GM19240 (cell line): ENCODE data around the gene TRIM66.
A peak's percentile ranks its signal among the peaks of the same experiment; 100 is the strongest.
"Not testable (repeated sequence)": the region's sequence is repeated elsewhere in the genome, so short reads cannot be mapped to it uniquely, and the experiment has no call there.

Experiments
- DNase-seq: peaks from one replicate; pipeline ENCODE4 v3.0.0; 2011; ENCODE audit warnings: low spot score; ENCODE audit not compliant: insufficient read length

TRIM66 gene

DNA sequence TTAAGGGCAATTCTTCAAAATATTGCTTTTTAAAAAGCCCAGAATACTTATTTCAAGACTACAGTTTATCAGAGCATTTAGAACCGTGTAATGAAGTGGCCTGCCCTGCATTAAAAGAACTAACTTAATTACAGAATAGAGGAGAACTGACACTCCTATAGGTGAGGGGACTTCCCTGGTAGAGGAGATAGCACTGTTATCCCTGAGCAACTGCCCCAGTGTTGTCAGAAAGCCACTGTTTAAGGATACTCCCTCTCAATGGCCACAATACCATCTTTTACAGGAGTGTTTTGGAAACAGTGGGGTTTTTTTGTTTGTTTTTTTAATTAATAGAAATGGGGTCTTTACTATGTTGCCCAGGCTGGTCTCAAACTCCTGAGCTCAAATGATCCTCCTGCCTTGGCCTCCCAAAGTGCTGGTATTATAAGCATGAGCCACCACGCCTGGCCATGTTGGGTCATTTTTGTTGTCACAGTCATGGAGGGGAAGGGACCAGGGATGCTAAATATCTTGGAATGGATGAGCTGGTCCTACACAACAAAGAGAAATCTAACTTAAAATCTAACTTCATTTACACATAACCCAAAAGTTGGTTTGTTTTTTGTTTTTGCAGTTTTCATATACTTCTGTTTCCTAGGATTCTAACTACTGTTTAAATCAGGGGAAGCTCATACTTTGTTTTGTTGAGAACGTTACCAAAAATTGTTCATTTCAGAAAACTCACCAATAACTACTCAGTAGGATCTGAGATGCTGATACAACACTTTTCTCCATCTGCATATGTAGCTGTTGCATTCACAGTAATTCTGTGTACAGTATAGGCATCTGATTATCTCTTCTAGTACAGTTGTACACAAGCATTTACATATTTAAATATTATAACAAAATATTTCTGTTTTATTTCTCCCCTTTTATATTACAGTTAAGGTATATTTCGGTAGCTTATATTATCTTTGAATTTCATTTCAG, 8.2 kb upstream of the TRIM66 start:
- DNase-seq: no peak

DNA sequence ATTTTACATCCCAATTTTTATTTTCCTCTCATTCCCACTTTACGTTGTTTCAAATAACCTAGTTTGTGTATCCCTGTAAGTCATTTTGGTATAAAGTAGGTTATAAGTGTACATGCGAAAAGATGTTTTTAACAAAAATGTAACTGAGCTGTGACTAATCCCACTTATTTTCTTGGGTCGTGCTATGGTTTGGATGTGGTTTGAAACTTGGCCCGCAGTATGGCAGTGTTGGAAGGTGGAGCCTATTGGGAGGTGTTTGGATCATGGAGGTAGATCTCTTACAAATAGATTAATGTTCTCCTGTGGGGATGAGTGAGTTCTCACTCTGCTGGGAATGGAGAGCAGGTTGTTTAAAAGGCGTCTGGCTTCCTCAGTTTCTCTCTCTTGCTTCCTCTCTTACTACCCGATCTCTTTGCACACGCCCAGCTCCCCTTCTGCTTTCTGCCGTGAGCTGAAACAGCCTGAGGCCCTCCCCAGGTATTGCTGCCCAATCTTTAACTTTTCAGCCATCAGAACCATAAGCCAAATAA, 7.3 kb upstream of the TRIM66 start:
- no peak for DNase-seq

DNA sequence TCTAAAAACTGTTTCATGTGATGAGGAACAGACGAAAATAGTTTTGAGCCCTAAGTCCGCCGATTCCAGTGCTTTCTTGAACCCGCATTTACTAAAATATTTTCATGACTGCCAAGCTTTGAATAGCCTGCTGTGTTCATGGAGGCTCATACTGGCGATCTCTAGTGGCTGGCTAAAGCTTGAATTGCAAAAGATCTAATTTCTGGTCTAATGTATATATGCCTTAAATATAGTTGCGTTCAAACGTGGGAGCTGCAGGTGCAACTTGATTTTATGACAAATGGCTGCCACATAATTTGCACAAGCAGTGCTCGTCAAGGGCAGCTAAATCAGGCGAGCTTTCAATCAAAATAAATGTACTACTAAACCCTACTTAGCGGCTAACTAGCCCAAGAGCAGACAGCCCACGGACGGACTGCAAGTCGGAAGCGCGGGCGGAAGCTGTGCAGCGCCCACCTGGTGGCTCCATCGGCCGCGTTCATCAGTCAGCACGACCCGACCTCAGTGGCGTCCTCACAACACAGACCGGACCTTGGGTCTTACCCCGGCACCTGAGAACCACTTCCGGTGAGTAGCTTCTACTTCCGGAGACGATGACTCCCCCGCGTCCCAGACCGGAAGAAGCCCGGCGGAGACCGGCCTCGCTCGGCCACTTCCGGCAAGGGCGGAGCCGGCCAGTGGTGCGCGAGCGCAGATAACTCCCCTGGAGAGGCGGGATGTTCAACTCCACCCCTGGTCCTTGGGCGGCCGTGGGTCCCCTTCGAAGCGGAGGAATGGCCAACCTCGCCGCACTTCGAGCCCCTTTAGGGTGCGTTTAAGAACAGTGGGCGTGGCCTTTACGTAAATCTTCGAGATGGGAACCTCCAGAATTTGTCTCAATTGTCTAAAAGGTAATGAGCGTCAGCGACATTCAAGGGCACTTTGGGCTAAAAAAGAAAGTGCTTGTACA, 6.2 kb upstream of the TRIM66 start:
- DNase-seq: peak; percentile 97

DNA sequence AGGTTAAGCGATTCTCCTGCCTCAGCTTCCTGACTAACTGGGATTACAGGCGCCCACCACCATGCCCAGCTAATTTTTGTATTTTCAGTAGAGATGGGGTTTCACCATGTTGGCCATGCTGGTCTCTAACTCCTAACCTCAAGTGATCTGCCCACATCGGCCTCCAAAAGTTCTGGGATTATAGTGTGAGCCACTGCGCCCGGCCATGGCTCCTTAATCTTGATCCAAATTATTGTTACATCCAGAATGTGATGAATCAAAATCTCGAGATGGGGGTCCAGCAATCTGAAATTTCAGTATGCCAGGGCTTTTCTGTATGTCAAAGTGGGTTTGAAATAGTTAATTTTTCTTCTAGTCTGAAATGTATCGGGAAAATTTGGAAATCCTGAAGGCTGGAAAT, 3.9 kb upstream of the TRIM66 start:
- no peak for DNase-seq

DNA sequence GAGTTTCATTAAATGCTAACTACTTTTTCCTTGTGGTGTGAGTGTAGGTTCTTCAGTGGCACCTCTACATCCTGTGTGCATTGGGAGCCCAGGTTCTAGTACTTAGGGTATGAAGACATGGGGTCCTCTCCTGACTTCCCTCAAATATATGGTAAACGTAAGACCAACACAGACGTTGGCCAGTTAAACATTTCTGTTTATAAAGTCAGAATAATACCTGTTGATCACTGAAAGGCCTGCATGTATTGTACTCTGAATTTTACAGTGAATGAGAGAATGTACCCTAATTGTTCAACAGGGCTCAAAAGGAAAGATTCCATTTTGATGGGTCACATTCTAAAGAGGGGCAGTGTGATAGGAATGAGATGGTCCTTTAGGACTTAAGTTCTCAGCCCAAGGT, 3.4 kb upstream of the TRIM66 start:
- DNase-seq: no peak

DNA sequence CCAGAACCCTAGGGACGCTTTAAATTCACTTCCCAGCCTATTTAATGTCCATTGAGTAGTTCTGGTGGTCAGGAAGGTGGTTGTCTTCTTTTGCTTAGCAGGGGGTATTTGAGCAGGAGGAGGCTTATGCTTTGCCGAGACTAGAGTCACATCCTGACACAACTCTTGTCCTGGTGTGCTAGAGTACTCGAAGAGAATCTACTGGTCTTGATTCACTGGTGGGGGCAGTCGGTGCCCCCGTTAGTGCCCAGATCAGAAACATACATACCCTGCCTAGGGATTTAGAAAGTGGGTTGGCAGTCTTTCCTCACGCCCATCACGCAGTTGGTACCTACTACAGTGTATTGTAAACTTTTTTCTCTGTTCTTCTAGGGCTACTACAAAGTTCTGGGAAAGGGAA, 2.8 kb upstream of the TRIM66 start:
- no peak for DNase-seq

DNA sequence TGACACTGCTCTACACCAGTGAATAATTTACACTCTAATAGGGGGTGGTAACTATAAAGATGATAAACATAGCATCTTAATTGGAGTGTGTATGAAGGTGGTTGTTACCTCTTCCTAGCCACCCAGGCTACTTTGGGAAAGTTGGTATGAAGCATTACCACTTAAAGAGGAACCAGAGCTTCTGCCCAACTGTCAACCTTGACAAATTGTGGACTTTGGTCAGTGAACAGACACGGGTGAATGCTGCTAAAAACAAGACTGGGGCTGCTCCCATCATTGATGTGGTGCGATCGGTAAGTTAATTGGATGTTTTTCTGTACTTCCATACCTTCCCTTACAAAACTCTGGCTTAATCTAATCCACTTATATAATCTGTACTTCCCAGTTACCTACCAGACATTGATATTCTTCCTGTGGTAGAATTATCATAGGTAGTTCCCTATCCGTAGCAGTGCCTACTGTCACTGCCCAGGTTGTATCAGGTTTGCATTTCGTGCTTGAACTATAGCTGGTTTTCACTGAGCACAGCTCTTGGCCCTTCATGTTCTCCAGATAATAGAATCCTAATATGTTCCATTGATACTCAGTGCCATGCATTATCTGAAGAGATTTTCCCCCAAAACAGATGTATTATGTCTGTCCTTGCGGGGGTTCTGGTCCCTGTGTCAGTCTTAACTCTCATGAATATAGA, 2.3 kb upstream of the TRIM66 start:
- no peak for DNase-seq

DNA sequence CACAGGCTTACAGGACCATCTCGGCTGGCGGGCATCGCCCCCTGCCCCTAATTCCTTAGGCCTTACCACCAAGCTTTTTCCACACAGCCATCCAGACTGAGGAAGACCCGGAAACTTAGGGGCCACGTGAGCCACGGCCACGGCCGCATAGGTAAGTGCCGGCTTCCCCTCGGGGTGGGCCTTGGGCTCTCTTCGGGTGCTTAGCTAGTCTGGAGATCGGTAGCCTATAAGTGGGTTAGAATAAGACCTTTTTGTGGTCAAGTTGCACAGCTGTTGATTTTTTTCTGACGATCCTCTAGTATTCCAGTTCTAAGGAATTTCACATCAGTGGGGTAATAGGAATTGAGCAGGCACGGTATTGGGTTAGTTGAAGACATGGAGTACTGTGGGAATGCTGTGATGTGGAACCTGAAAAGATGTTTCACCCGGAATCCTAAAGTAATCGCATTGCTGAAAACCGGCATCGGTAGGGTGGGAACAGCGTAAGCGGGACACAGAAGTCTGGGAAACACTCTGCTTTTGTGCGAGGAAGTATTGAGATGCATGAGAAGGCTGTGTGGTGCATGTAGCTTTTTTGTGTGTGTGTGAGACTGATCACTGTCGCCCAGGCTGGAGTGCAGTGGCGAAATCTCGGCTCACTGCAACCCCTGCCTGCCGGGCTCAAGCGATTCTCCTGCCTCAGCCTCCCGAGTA, 796 bp upstream of the TRIM66 start:
- no peak for DNase-seq

DNA sequence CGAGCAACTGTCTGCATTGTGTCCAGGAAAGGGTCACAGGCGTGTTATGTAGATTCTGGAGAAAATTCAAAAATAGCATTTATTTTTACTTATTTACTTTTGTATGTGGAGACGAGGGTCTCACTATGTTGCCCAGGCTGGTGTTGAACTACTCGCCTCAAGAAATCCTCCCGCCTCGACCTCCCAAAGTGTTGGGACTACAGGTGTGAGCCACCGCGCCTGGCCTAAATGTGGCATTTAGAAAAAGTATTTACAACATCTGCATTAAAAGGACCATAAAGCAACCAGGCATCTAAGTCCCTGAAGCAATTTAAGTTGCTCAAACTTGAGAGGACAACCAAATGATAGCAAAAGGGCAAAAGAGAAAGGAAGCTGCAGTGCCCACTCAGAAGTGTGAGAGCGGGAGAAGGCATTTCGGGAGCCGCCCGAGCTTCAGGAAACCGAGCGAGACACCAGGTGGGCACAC, 595 bp downstream of the TRIM66 start:
- no peak for DNase-seq

DNA sequence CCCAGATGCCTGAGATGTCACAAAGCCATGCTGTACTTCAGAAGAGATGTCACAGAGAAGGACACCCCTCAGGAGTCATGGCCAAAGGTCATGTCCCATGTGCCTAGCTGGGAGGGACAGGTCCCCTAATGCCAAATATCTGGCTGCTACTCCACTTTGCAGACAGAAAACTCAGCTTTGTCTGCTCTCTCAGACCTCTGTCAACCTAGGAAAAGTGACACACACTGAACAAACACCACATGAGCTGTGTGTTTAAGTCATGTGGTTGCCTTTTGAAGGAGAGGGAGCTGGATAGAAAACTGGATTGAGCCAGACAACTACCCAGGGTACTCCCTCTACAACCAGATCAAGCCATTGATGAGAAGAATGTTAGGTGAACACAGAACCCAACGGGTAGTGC, 3.5 kb downstream of the TRIM66 start:
- no peak for DNase-seq

DNA sequence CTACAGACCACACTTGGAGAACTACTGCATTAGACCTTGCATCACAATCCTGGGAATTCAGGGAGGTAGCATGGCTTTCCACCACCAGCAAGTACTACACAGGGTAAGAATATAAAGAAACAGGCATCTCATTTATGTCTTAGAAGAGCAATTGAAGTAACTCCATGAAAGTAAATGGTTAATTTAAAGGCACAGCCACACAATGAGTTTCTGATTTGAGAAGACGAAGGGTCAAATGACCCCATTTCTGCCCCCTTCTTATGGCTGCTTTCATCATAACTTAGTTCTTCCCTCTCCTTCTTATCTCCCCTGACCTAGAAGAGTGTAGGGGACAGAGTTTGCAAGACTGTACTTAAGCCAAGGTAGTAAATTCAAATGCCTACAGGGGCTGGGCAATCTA, 6.0 kb downstream of the TRIM66 start:
- no peak for DNase-seq

DNA sequence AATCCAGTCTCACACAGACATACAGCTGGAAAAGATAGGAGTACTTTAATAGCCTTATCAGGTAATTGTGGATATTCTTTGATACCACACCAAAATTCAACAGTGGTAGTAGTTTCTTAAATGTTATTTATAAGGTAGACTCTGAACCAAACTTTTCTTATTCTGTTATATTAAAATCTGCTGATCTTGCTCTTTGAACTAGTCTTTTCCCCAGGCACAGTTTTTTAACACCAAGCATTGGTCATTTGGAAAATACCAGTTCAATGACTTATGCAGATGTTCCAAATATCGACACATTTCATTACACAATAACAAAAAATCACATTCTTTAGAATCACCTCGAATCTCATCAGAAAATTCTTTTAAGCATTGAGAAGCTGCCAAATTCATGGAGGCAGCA, 7.6 kb downstream of the TRIM66 start:
- no peak for DNase-seq

DNA sequence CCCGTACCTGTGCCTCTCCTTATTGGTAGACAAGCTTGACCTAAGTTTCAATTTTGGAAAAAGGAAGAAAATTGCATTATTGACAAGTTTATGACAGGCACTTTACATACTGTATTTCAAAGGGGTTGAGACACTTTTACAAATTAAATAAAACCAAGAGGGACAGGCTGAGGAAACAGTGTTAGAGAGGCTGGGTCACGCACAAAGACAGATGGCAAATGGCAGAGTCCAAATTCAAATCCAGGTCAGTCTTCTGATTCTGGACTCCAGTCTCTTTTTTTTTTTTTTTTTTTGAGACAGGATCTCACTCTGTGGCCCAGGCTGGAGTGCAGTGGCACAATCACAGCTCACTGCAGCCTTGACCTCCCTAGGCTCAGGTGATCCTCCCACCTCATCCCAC, 10.1 kb downstream of the TRIM66 start:
- no peak for DNase-seq

DNA sequence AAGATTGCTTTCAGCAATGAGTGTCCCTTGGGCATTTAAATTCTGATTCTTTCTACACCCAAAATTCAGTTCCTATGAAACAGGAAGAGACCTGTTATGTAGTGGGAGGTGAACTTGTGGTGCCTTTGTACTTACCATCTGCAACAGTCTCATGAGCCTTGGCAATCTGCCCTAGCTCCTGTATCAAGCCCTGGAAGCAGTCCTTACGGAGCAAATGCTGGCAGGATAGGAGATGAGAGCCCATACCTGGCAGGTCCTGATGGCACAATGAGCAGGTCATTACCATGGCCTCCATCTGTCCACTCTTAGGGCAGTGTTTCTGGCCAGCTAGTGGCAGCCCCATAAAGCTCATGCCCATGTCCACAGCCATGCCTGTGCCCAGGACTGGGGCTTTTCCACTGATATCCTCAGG, 10.8 kb downstream of the TRIM66 start:
- DNase-seq: no peak

DNA sequence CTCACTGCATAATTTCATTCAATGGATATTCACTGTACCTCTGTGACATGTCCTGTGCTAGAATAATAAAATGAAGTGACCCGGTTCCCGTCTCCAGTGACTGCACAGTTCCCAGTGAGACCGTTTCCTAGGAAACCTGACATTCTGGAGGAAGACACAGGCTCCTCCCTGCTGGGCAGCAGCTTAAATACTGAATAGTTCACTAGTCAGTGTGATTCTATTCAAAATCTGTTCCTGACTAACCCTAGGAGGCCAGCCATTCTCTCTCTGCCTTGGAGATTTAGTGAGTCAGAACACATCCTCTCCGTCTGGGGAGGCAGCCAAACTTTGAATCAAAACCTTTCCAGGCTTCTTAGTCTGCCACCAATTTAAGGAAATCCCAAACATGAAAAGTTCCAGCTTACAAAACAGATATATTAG, 11.3 kb downstream of the TRIM66 start:
- no peak for DNase-seq

DNA sequence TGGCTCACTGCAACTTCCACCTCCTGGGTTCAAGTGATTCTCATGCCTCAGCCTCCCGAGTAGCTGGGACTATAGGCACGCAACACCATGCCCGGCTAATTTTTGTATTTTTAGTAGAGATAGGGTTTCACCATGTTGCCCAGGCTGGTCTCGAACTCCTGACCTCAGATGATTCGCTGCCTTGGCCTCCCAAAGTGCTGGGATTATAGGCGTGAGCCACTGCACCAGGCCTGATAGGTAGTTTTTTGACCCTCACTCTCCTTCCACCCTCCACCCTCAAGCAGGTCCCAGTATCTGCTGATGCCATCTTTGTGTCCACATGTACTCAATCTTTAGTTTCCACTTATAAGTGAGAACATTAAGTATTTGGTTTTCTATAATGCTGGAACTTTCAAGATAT, 12.4 kb downstream of the TRIM66 start:
- not testable (repeated sequence) for DNase-seq

DNA sequence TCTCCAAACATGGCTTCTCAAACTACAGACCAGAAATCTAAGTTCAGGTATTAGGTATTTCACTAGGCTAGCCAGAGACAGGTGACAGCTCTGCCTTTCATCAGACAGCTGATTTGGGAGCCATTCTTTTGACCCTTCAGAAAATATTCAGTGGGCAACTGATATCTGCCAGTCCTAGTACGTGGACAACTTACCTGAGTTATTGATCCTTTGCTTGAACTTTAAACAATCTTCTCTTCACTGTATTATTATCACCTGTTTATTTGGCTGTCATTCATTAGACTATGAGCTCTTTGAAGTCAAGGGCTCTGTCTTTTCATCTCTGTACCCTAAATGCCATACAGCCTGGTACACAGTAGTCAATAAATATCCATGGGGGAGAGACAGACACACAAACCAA, 17.2 kb downstream of the TRIM66 start:
- DNase-seq: no peak

DNA sequence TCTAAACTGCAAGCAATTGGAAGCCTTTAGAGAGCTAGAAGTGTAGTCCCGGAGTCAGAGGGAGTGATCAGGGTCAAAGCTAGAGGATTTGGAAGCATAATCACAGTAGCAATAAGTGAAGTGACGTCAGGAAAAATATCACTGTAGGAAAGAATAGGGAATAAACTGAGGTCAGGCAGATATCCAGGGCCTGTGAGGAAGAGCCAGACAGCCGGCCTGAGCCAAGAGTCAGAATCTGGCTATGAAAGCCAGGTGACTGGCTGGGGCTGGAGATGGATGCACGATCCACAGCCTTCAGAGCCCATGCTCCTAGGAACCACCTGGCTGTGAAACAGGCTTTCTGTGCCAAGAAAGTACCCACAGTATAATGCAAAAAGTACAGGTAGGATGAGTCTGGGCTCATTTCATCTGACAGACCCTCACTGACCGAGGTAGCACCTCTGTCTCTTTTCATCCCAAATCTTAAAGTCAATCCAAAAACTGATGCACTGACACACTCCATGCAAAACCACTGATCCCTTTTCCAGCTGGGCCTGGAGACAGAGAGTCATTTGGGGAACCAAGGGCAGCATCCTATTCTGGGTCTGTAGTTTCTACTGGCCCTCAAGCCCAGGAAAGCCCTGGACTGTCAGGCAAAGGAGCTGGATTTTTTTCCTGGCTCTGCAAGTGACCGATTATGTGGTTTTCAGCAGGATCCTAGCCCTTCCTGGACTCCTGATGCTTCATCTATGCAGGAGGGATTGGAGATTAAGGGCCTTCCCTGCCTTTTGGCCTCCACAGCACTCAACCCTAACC, 21.3 kb downstream of the TRIM66 start:
- DNase-seq: no peak

DNA sequence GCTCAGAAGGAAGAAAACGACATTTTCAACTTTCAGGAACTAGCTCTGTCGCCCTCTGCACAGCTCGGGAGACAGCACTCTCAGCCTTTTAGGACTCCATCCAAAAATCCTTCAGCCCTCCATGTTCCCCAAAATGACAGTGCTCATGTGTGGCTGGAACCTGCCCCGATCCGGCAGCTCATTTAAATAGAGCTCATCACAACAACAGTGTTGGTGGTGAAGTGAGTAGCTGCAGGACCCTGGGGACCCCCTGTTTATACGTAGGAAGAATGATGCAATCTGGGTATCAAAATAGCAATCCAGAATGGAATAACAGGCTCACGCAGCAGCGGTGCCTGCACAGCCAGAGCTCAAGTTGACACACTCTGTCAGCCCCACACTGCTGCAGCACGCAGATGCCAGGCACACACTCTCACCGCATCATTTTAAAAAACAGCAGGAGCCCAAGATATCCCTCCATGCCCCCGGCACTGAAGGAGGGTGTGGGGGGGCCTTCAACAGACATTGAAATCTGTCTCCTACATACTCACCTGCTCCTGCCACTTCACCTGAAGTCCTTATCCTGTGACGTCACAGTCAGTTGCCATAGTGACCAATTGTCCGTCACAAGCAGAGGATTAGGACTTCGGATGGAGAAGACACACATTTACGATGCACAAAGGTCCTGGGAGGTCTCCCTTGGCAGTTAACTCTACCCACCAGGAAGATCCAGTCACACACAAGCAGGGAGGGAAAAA, 24.0 kb downstream of the TRIM66 start:
- no peak for DNase-seq
